ENCODE measurements around the gene ANKRD24. TPM values are rescaled to one million over a fixed set of nuclear protein-coding genes. Genes with fewer than 3 reads are reported as not detected.

ANKRD24 gene
- total RNA-seq, 1 experiment from 2014 or later, result 2.4 TPM

GRCh38 chr19:4266253-4267000, 83.9 kb downstream of the ANKRD24 start:
- Histone ChIP-seq H3K4ac (ENCODE audit: low read depth, low read length) (no peak overlapping the region), H3K27ac (ENCODE audit: insufficient read length, low read depth, low read length) (no peak overlapping the region), H3K23me2 (ENCODE audit: insufficient read length, low read depth, low read length, poor library complexity, severe bottlenecking) (no peaks in the 10 kb centered on the region), H2BK5ac (ENCODE audit: insufficient read length, low read length) (no peak overlapping the region), H4K20me1 (ENCODE audit: control insufficient read depth, insufficient read depth, insufficient read length) (no peaks in the 10 kb centered on the region), H3K79me1 (ENCODE audit: insufficient read depth, low read depth, low read length, poor library complexity, severe bottlenecking) (no peaks in the 10 kb centered on the region), H2BK12ac (ENCODE audit: insufficient read length, low read depth, low read length) (no peak overlapping the region), H3K4me1 (ENCODE audit: insufficient read depth, low read length) (no peaks in the 10 kb centered on the region), H4K91ac (ENCODE audit: insufficient read length, low read depth, low read length) (no peak overlapping the region), H3K18ac (ENCODE audit: insufficient read length, low read depth, low read length) (no peak overlapping the region), H3K14ac (ENCODE audit: insufficient read depth, low read length) (no peak overlapping the region), H2AK5ac (ENCODE audit: insufficient read length, low read length) (no peak overlapping the region), H2AFZ (ENCODE audit: low read length) (no peak overlapping the region), H2BK15ac (ENCODE audit: low read depth, low read length) (no peak overlapping the region), H3K4me2 (ENCODE audit: insufficient read depth, insufficient read length, low read length) (no peak overlapping the region), H3K79me2 (ENCODE audit: insufficient read depth, low read length) (no peaks in the 10 kb centered on the region), H3K9ac (ENCODE audit: extremely low read depth, insufficient read length, low read length) (no peak overlapping the region), H4K5ac (ENCODE audit: insufficient read length, low read depth, low read length) (no peak overlapping the region), H3K56ac (ENCODE audit: insufficient read length, low read depth, low read length) (no peak overlapping the region), H2BK20ac (ENCODE audit: low read depth, low read length, poor library complexity, severe bottlenecking) (no peak overlapping the region), H2BK120ac (ENCODE audit: low read depth, low read length, poor library complexity, severe bottlenecking) (no peak overlapping the region), H3K27me3 (ENCODE audit: insufficient read depth, low read length) (no peaks in the 10 kb centered on the region), H3K9me3 (ENCODE audit: control insufficient read depth, low read depth, low read length) (no peaks in the 10 kb centered on the region), H4K8ac (replicated peaks; ENCODE audit: insufficient read length, low read depth, low read length) (no peak overlapping the region), H3T11ph (ENCODE audit: low read length) (no peak overlapping the region), H3K23ac (ENCODE audit: insufficient read length, low read depth, low read length) (no peak overlapping the region)
- H3K36me3 Mint-ChIP-seq (ENCODE audit: insufficient read depth in 1 of 3, low read depth in 3 of 3), result peaks cover 8 to 53% (median 28%) of the 10 kb centered on the region in 3 experiments; a peak in 6 of 7 replicates
- no peak for DNase-seq
- no CpG with 5 or more reads among the region's 18 CpGs for WGBS (ENCODE audit: extremely low coverage, insufficient read length, low lambda C conversion rate)
- H3K4me1 Mint-ChIP-seq, result peaks cover 2 to 5% of the 10 kb centered on the region in 2 experiments; a peak in 3 of 4 replicates
- H3K9me3 Mint-ChIP-seq, result no peaks in the 10 kb centered on the region
- H3K27me3 Mint-ChIP-seq (ENCODE audit: low read depth), result no peaks in the 10 kb centered on the region
- no peak overlapping the region for H3K27ac Mint-ChIP-seq
- no peak overlapping the region; a peak in 1 of 5 replicates for H3K4me3 Mint-ChIP-seq
- TF ChIP-seq CTCF (conservative IDR thresholded peaks at IDR 0.05), result no peak

Data from H9 (cell line).